Transverse colon (tissue), 4 donors: ENCODE results near the gene INKA2. TPM values are rescaled to one million over a fixed set of nuclear protein-coding genes. Genes with fewer than 3 reads are reported as not detected.

ENCODE experiments used
- DNase-seq: peaks from one replicate; pipeline ENCODE4 v3.0.0-alpha.2; 2019
- H3K27ac ChIP-seq, 4 donors: fragments of 200-600 bp; sonication (generic); 2 replicates each; pipeline ENCODE4 v1.5.1; 2016 to 2018; ENCODE audit warnings: inconsistent platforms in 4 of 4
- H3K27me3 ChIP-seq: fragments of 200-600 bp; sonication (generic); 2 replicates; pipeline ENCODE4 v1.5.1; 2017; ENCODE audit warnings: inconsistent platforms
- H3K36me3 ChIP-seq, 4 donors: fragments of 200-600 bp; sonication (generic); 2 replicates each; pipeline ENCODE4 v1.5.1; 2017 to 2019; ENCODE audit warnings: inconsistent platforms in 4 of 4
- H3K4me1 ChIP-seq, 4 donors: fragments of 200-600 bp; sonication (generic); 2 replicates each; pipeline ENCODE4 v1.5.1; 2017 to 2020; ENCODE audit warnings: inconsistent platforms in 4 of 4
- H3K4me3 ChIP-seq, 4 donors: fragments of 200-600 bp; sonication (generic); 1 replicate in 1 of 4; 2 replicates in 3 of 4; pipeline versions ENCODE4 v1.5.1 to v1.6.1; 2017 to 2019; ENCODE audit warnings: inconsistent platforms in 4 of 4
- H3K9me3 ChIP-seq, 2 donors: fragments of 200-600 bp; sonication (generic); 2 replicates each; pipeline ENCODE4 v1.5.1; 2017 to 2019; ENCODE audit warnings: inconsistent platforms in 2 of 2
- CTCF ChIP-seq, 5 experiments: fragments of 200-600 bp in 3 of 5; fragments of 450-650 bp in 2 of 5; sonication (generic) in 3 of 5; IDR thresholded peaks; 1 replicate in 2 of 5; 2 replicates in 3 of 5; pipeline ENCODE4 v1.5.1; 2016 to 2017; ENCODE audit warnings: antibody characterized with exemption in 5 of 5, inconsistent platforms in 3 of 5, mild to moderate bottlenecking in 2 of 5, moderate library complexity in 1 of 5
- EP300 ChIP-seq: sonication (generic); formaldehyde crosslinking; IDR thresholded peaks from one replicate; pipeline ENCODE4 v1.6.1; 2017; ENCODE audit warnings: antibody characterized with exemption, low read depth
- POLR2A ChIP-seq: fragments of 450-650 bp; IDR thresholded peaks from one replicate; pipeline ENCODE4 v1.6.1; 2016; ENCODE audit warnings: antibody characterized with exemption, mild to moderate bottlenecking, moderate library complexity
- POLR2AphosphoS5 ChIP-seq, 3 donors: sonication (generic); formaldehyde crosslinking; IDR thresholded peaks; one replicate each; pipeline ENCODE4 v1.6.1; 2016; ENCODE audit warnings: antibody characterized with exemption in 3 of 3
- in situ Hi-C, 4 donors: fragments of 200-750 bp; cut with MboI; loops; one replicate each; pipeline versions ENCODE4 v1.15.0 to v1.15.1; 2017; ENCODE audit warnings: low sequenced_read_pairs in 3 of 4, low pct_ligation_motif_present in 1 of 4, low pct_unique_long_range_greater_than_20kb in 1 of 4
- intact Hi-C: fragments of 100-400 bp; cut with DNase I; formaldehyde crosslinking; loops from one replicate; pipeline ENCODE4 v1.15.1; 2023; ENCODE audit warnings: low total_unique reads
- small RNA-seq, 4 donors: library from RNA; depleted of rRNA; stranded (forward); fragments of <200 nt; gene quantifications; one replicate each; pipeline ENCODE3, GENCODE V24; 2016
- total RNA-seq, 4 donors: library from RNA; depleted of rRNA; stranded (reverse); fragments of >200 nt; gene quantifications; one replicate each; pipeline ENCODE4 v1.1.0, GENCODE V29; 2016

Gene INKA2
- total RNA-seq, 4 donors from 2014 or later: 1.8 to 2.7 TPM; not detected in 2

DNA sequence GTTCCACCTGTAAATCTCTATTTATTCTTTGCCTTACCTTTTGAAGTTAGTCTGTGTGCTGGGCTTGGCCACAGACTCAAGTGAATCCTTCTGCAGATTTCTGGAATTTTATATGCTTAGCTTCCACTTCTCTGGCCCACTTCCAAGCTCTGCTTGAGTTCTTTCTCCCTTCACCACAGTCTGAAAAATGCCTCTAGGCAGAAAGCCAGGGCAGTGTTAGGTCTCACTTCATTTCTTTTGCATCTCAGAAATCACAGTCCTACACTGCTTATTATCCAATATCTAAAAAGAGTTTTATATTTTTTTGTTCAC, 48.9 kb downstream of the INKA2 start:
- peak; percentile 24 for DNase-seq
- H3K9me3 ChIP-seq: no peaks in the 10 kb centered on the region
- peak overlapping the region in 3 of 4 donors; percentile 18 to 62 (median 45) for H3K27ac ChIP-seq
- H3K4me3 ChIP-seq: no peak overlapping the region
- peaks cover 0 to 16% (median 1%) of the 10 kb centered on the region in 4 donors for H3K36me3 ChIP-seq
- no peak for TF ChIP-seq CTCF (IDR thresholded peaks at IDR 0.05)
- TF ChIP-seq POLR2AphosphoS5 (IDR thresholded peaks at IDR 0.05): no peak
- TF ChIP-seq EP300: no peak
- no peak for TF ChIP-seq POLR2A
- no peaks in the 10 kb centered on the region for H3K27me3 ChIP-seq
- in situ Hi-C loops: no loop called here
- H3K4me1 ChIP-seq: peaks cover 0 to 21% (median 12%) of the 10 kb centered on the region in 4 donors
- intact Hi-C loops: no loop called here

Small RNAs within 50 kb of the gene (small RNA-seq; reads per million reads assigned to genes)
- gene INKA2: 0.18 to 1.7 (median 0.58) reads per million in 4 donors

Other genes with a start within 250 kb of the INKA2 start
- 1 to 10 TPM in 2 of 4 donors, not detected in 2; 2.9 to 5.7 TPM for gene ADORA3, start 235.8 kb downstream of the INKA2 start, total RNA-seq
- under 1 TPM in 2 of 4 donors, not detected in 2; 0.27 to 0.95 TPM for gene TMIGD3, start 235.8 kb downstream of the INKA2 start, total RNA-seq
- 10 to 100 TPM; 34.0 to 87.2 (median 57.7) TPM for gene RAP1A, start 119.6 kb downstream of the INKA2 start, total RNA-seq
- 10 to 100 TPM in 2 of 4 donors, 1 to 10 TPM in 2; 7.1 to 17.1 (median 12.2) TPM for gene DDX20, start 16.5 kb upstream of the INKA2 start, total RNA-seq